GM21723 (cell line): ENCODE measurements around the gene HOXC10.

Source experiments
- ATAC-seq: cut with Tn5 transposase; IDR thresholded peaks from one replicate; pipeline ENCODE4 v1.9.1; 2021; ENCODE audit warnings: mild to moderate bottlenecking, moderate library complexity; ENCODE audit not compliant: unreplicated experiment

The HOXC10 gene

GRCh38 chr12:54036620-54037359, 51.8 kb downstream of the HOXC10 start:
- ATAC-seq, result no peak

DNA sequence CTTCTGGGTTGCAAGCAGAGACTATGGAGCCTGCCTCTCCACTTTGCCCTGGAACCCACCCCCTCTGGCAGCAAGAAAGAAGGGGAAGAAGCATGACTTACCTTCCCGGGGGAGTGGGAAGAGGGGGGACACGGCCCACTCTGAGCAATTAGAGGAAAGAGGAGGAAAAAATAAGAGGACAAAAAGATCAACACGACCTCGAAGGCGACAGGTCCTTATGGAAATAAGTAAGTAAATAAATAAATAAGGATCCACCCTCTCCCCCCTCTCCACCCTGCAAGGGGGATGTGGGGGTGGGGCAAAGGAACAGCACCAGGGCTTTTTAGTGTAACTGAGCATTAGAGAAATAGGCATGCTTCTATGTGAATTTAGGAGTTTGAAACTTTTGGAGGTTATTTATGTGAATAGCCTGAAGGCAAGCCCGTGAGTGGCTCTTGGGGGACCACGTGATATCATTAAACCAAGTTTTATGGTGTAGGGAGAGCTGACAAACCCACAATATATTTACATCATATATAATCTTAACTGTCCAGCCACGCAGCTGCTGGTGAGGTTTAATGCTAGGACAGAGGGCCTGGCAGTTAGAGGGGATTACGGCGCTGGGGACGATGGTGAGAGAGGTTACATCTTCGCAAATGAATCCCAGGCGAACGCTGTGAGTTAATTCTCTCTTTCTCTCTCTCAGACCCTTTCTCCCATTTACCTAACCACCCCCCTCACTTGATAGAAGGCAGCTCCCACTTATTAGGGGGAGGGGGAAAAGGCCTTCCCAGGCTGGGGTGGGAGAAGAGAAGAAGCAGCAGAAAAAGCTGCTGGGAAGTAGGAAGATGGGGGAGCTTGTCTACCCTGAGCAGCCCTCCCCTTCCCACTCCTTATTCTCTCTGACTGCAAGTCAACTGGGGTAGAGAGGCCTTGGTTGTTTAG, 52.7 kb downstream of the HOXC10 start:
- no peak for ATAC-seq

DNA sequence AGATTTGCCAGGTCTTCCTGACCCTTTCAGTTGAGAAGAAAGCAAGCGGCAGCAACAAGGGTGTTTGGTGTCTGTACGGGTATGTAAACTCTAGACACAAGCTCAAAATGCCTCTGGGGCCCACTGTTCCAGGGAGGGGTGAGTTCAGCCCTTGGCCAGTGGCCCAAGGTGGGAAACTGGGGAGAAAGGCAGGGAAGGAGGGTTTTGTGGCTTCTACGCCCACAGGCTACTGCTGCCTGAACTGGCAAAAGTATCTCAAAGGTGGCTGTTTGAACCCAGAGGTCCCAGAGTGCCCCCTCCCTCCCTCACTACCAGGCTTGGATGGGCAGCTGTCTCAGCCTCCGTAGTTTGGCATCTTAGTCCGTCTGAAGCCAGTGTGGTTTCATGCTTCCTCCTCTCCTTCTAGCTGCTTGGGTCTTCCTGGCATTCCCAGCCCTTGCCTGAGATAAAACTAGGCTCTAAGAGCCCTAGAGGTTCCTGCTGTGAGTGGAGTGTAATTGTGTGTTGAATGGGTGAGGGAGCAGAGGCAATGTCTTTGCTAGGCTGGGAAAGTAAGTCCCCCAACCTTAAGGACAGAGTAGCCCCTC, 53.4 kb downstream of the HOXC10 start:
- ATAC-seq, result no peak

- no peak for ATAC-seq
Measured at GRCh38 chr12:54038871-54039414, 54.0 kb downstream of the HOXC10 start.

GRCh38 chr12:54039417-54040147, 54.6 kb downstream of the HOXC10 start:
- ATAC-seq, result no peak
